ENCODE measurements around the gene CD7.

GRCh38 chr17:82272495-82273326 is 44.7 kb downstream of the CD7 start:
- TF ChIP-seq POLR2AphosphoS5 (IDR thresholded peaks at IDR 0.05; ENCODE audit: insufficient read depth, low read depth, low read length) (peak; percentile 2), CTCF (IDR thresholded peaks at IDR 0.05; ENCODE audit: extremely low read depth in 1 of 2, insufficient read depth in 1 of 2, low read depth in 1 of 2, low read length in 2 of 2) (no peak), EZH2 (IDR thresholded peaks at IDR 0.05; ENCODE audit: borderline replicate concordance, low read depth, low read length, severe bottlenecking) (no peak)

Measured in endothelial cell of umbilical vein (primary cell).